HepG2 (cell line): ENCODE data around the gene SAPCD2. TPM values are rescaled to one million over a fixed set of nuclear protein-coding genes. Genes with fewer than 3 reads are reported as not detected.

Experiments used
- ATAC-seq: fragments of 200-7000 bp; cut with Tn5 transposase; 3 replicates; pipeline ENCODE4 v1.9.1; 2020; ENCODE audit warnings: mild to moderate bottlenecking, moderate library complexity
- BruUV-seq: library from RNA; stranded (reverse); fragments of 400-500 nt; replicated peaks from 2 replicates; lab custom pipeline; 2021; lab: Mats Ljungman, UMichigan
- CTCF ChIA-PET: fragments of 300-600 bp; formaldehyde crosslinking; extraction: SDS; loops from one replicate; lab custom pipeline; 2021; ENCODE audit warnings: low total read pairs, inconsistent platforms, low intra/inter-chr PET ratio; lab: Yijun Ruan, JAX
- POLR2A ChIA-PET: fragments of 350-600 bp; sonication (Branson Sonifier 250); formaldehyde crosslinking; loops from one replicate; lab custom pipeline; 2020; ENCODE audit warnings: antibody characterized with exemption, inconsistent platforms; lab: Yijun Ruan, JAX
- DNase-seq: peaks from one replicate; pipeline ENCODE4 v3.0.0-alpha.2; 2015; ENCODE audit warnings: low spot score
- FAIRE-seq: peaks from 3 replicates; lab custom pipeline; 2011; peaks lifted over from hg19 to GRCh38; lab: Jason Lieb, UNC
- H2AFZ ChIP-seq: one replicate; pipeline ENCODE4 v1.6.1; 2011; ENCODE audit warnings: low read length, inconsistent platforms
- H3K27ac ChIP-seq: fragments of 300-600 bp; 3 replicates; pipeline ENCODE4 v1.8.0; 2011; ENCODE audit warnings: mixed run types, mild to moderate bottlenecking, mixed read lengths, low read length, inconsistent platforms; ENCODE audit not compliant: insufficient read depth; ENCODE audit errors: extremely low read length
- H3K27me3 ChIP-seq, 2 experiments: fragments of 200-600 bp in 1 of 2; 2 replicates in 1 of 2; 3 replicates in 1 of 2; pipeline versions ENCODE4 v1.6.0 to v1.8.0; 2011; ENCODE audit warnings: low read length in 2 of 2, mild to moderate bottlenecking in 2 of 2, moderate library complexity in 2 of 2, inconsistent platforms in 1 of 2; ENCODE audit not compliant: insufficient read depth in 2 of 2, control insufficient read depth in 1 of 2
- H3K36me3 ChIP-seq, 2 experiments: fragments of 200-600 bp in 1 of 2; replicated peaks in 1 of 2; 2 replicates in 1 of 2; 3 replicates in 1 of 2; pipeline versions ENCODE4 v1.5.1 to v1.8.0; 2011; ENCODE audit warnings: low read length in 2 of 2, inconsistent platforms in 1 of 2; ENCODE audit not compliant: insufficient read depth in 2 of 2, control insufficient read depth in 1 of 2
- H3K4me1 ChIP-seq: 2 replicates; pipeline ENCODE4 v1.5.1; 2012; ENCODE audit warnings: low read length, inconsistent platforms; ENCODE audit not compliant: insufficient read depth
- H3K4me2 ChIP-seq: 2 replicates; pipeline ENCODE4 v1.6.0; 2011; ENCODE audit warnings: low read depth, low read length, inconsistent platforms
- H3K4me3 ChIP-seq, 3 experiments: fragments of 200-600 bp in 1 of 3; sonication (generic), shearing (Covaris generic) in 1 of 3; replicated peaks in 1 of 3; 2 replicates each; pipeline ENCODE4 v1.5.1; 2011 to 2016; ENCODE audit warnings: low read length in 3 of 3, inconsistent platforms in 2 of 3, low read depth in 2 of 3, mild to moderate bottlenecking in 2 of 3, control low read depth in 1 of 3, mixed read lengths in 1 of 3; ENCODE audit not compliant: insufficient read depth in 1 of 3
- H3K79me2 ChIP-seq: one replicate; pipeline ENCODE4 v1.6.1; 2011; ENCODE audit warnings: low read length, inconsistent platforms; ENCODE audit not compliant: insufficient read depth
- H3K9ac ChIP-seq: 2 replicates; pipeline ENCODE4 v1.6.0; 2011; ENCODE audit warnings: mild to moderate bottlenecking, low read depth, low read length, inconsistent platforms; ENCODE audit not compliant: insufficient read depth
- H3K9me3 ChIP-seq: 2 replicates; pipeline ENCODE4 v1.5.1; 2012; ENCODE audit warnings: mild to moderate bottlenecking, low read length
- H4K20me1 ChIP-seq: 2 replicates; pipeline ENCODE4 v1.6.0; 2011; ENCODE audit warnings: inconsistent platforms, mild to moderate bottlenecking, low read length, moderate library complexity; ENCODE audit not compliant: insufficient read depth
- BRCA1 ChIP-seq: sonication (generic); formaldehyde crosslinking; IDR thresholded peaks from 2 replicates; pipeline ENCODE4 v1.4.0; 2020; ENCODE audit warnings: missing genetic modification reagents
- CSRNP1 ChIP-seq: sonication (generic); formaldehyde crosslinking; IDR thresholded peaks from 2 replicates; pipeline ENCODE4 v1.8.1; 2023; ENCODE audit warnings: mild to moderate bottlenecking, missing genetic modification reagents
- ELF4 ChIP-seq: sonication (generic); formaldehyde crosslinking; IDR thresholded peaks from 2 replicates; pipeline ENCODE4 v1.5.0; 2020; ENCODE audit warnings: missing genetic modification reagents, mild to moderate bottlenecking, moderate library complexity, borderline replicate concordance
- FOXK1 ChIP-seq: sonication (generic); formaldehyde crosslinking; IDR thresholded peaks from 2 replicates; pipeline ENCODE4 v1.4.0; 2020; ENCODE audit warnings: low read depth, missing genetic modification reagents, borderline replicate concordance
- HIVEP1 ChIP-seq: sonication (generic); formaldehyde crosslinking; IDR thresholded peaks from 2 replicates; pipeline ENCODE4 v1.4.0; 2020; ENCODE audit warnings: mild to moderate bottlenecking, missing genetic modification reagents
- KDM4B ChIP-seq: sonication (generic); formaldehyde crosslinking; IDR thresholded peaks from 2 replicates; pipeline ENCODE4 v1.4.0; 2020; ENCODE audit warnings: missing genetic modification reagents
- MTF1 ChIP-seq: sonication (generic); formaldehyde crosslinking; IDR thresholded peaks from 2 replicates; pipeline ENCODE4 v1.5.0; 2020; ENCODE audit warnings: missing genetic modification reagents
- MXD1 ChIP-seq: sonication (generic); formaldehyde crosslinking; IDR thresholded peaks from 2 replicates; pipeline ENCODE4 v1.4.0; 2020; ENCODE audit warnings: mild to moderate bottlenecking, missing genetic modification reagents
- MXD3 ChIP-seq: IDR thresholded peaks from 2 replicates; pipeline ENCODE4 v1.6.1; 2016; ENCODE audit warnings: mild to moderate bottlenecking, missing biosample characterization, missing genetic modification reagents
- NRL ChIP-seq: sonication (generic); formaldehyde crosslinking; IDR thresholded peaks from 2 replicates; pipeline ENCODE4 v1.5.0; 2020; ENCODE audit warnings: missing genetic modification reagents, mild to moderate bottlenecking, moderate library complexity, borderline replicate concordance
- SATB2 ChIP-seq: sonication (generic); formaldehyde crosslinking; IDR thresholded peaks from 2 replicates; pipeline ENCODE4 v1.5.0; 2020; ENCODE audit warnings: missing genetic modification reagents
- STAG1 ChIP-seq: sonication (generic); formaldehyde crosslinking; IDR thresholded peaks from 2 replicates; pipeline ENCODE4 v1.4.0; 2020; ENCODE audit warnings: missing genetic modification reagents
- TFDP1 ChIP-seq: IDR thresholded peaks from 2 replicates; pipeline ENCODE4 v1.6.1; 2016; ENCODE audit warnings: missing compliant biosample characterization, missing genetic modification reagents, borderline replicate concordance
- ZNF317 ChIP-seq: sonication (generic); formaldehyde crosslinking; IDR thresholded peaks from 2 replicates; pipeline ENCODE4 v1.5.0; 2020; ENCODE audit warnings: mild to moderate bottlenecking, missing genetic modification reagents
- ZNF747 ChIP-seq: sonication (generic); formaldehyde crosslinking; IDR thresholded peaks from 2 replicates; pipeline ENCODE4 v1.8.1; 2023; ENCODE audit warnings: missing genetic modification reagents, mild to moderate bottlenecking, borderline replicate concordance
- ZNF777 ChIP-seq: sonication (generic); formaldehyde crosslinking; IDR thresholded peaks from 2 replicates; pipeline ENCODE4 v1.4.0; 2020; ENCODE audit warnings: missing genetic modification reagents
- ZNF788 ChIP-seq: sonication (generic); formaldehyde crosslinking; IDR thresholded peaks from 2 replicates; pipeline ENCODE4 v1.5.0; 2020; ENCODE audit warnings: mild to moderate bottlenecking, missing genetic modification reagents, borderline replicate concordance
- ZSCAN12 ChIP-seq: sonication (generic); formaldehyde crosslinking; IDR thresholded peaks from 2 replicates; pipeline ENCODE4 v1.9.0; 2021; ENCODE audit warnings: mild to moderate bottlenecking, missing genetic modification reagents
- WGBS: methylation state at CpG from one replicate; pipeline ENCODE4 v1.1.6; 2017; ENCODE audit warnings: low lambda C conversion rate; 5-methylcytosine and 5-hydroxymethylcytosine counted together
- in situ Hi-C: cut with HindIII; loops from 2 replicates; pipeline ENCODE4 v1.10.0; 2017; ENCODE audit warnings: low pct_unique_long_range_greater_than_20kb; ENCODE audit not compliant: extremely low pct_ligation_motif_present
- intact Hi-C: fragments of 100-400 bp; cut with micrococcal nuclease; formaldehyde crosslinking; loops from one replicate; pipeline ENCODE4 v1.10.0; 2022; ENCODE audit not compliant: unreplicated experiment
- polyA plus RNA-seq, 8 experiments: library from polyadenylated mRNA; depleted of rRNA in 3 of 8; stranded (reverse) in 7 of 8; unstranded in 1 of 8; fragments of >200 nt; fragmentation: Illumina TruSeq in 4 of 8; extraction: Trizol in 4 of 8; gene quantifications; 2 replicates each; pipeline versions ENCODE4 v1.2.1 to v1.2.3, GENCODE V29; 2011 to 2016; ENCODE audit warnings: low read depth in 4 of 8, missing spikeins in 1 of 8, mixed read lengths in 1 of 8; ENCODE audit not compliant: insufficient read depth in 1 of 8
- total RNA-seq, 5 experiments: library from RNA; depleted of rRNA; stranded (reverse); fragments of >200 nt; fragmentation: Illumina TruSeq; extraction: Trizol; gene quantifications; 2 replicates each; pipeline ENCODE4 v1.2.3, GENCODE V29; 2016; ENCODE audit warnings: low read depth in 1 of 5
- TF ChIP-seq, protein P1 (sequence below): sonication (generic); formaldehyde crosslinking; IDR thresholded peaks from 2 replicates; pipeline ENCODE4 v1.8.1; 2023; ENCODE audit warnings: mild to moderate bottlenecking, moderate library complexity, missing genetic modification reagents
- TF ChIP-seq, protein P2 (sequence below): sonication (generic); formaldehyde crosslinking; IDR thresholded peaks from 2 replicates; pipeline ENCODE4 v1.4.0; 2020; ENCODE audit warnings: missing genetic modification reagents

The SAPCD2 gene
- total and polyA plus RNA-seq, 2 of the 13 experiments (the other 11 are each of a cell fraction or from before 2014, with no cell fraction given): 21.9 to 42.8 TPM

DNA sequence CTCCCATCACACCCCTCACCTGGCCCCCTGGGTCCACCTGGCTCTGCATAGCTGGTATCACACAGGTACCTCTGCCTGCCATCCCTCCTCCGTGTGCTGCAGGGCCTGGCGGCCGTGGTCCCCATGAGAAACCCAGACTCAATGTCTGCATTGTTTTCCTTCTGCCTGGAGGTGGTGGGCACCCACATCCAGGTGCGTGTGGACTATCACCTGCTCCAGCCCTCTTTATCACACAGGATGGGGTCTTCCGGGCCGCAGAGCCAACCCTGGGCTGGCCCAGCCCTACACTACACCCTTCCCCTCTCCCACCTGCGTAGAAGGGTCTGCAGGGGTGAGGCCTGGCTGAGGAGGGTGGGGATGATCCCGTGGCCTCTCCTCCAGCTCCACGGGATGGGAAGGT is 31.4 kb downstream of the SAPCD2 start (continued):
- TF ChIP-seq, protein P1, sequence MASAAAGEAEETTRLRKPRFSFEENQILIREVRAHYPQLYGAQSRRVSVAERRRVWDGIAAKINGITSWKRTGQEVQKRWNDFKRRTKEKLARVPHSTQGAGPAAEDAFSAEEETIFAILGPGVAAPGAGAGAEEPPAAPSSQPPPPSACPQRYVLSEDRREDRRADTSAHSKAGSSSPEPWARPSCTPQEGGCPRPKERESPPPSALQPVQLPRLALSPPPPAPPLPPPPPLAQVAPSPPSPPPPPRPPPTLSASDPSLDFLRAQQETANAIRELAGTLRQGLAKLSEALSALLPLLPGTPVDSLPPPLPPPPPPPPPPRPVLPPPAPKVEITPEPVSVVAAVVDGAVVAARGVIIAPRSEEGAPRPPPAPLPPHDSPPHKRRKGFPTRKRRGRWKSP: no peak
- TF ChIP-seq BRCA1 (CRISPR knock-in tag): no peak
- TF ChIP-seq HIVEP1 (CRISPR knock-in tag): no peak
- TF ChIP-seq TFDP1 (CRISPR knock-in tag): no peak
- TF ChIP-seq FOXK1 (CRISPR knock-in tag): no peak
- no peak for TF ChIP-seq ZNF777 (CRISPR knock-in tag)
- no peak for TF ChIP-seq MXD1
- TF ChIP-seq STAG1 (CRISPR knock-in tag): no peak

GRCh38 chr9:137037483-137037882 is 32.9 kb downstream of the SAPCD2 start:
- in situ Hi-C loops (loop anchor here (10.0 kb wide), 1 partner anchor 193 kb away; the partner anchor contains the start of genes AJM1 and PHPT1), intact Hi-C loops (no loop called here)
- BruUV-seq: no TSS peak
- Histone ChIP-seq H2AFZ (no peak overlapping the region), H3K4me1 (peaks cover 26% of the 10 kb centered on the region), H3K27me3 (no peaks in the 10 kb centered on the region), H3K27ac (no peak overlapping the region), H3K9me3 (no peaks in the 10 kb centered on the region), H3K4me3 (no peak overlapping the region), H3K4me2 (no peak overlapping the region), H3K9ac (no peak overlapping the region), H4K20me1 (no peaks in the 10 kb centered on the region), H3K79me2 (no peaks in the 10 kb centered on the region), H3K36me3 (no peaks in the 10 kb centered on the region)
- CTCF ChIA-PET: no interaction called here
- POLR2A ChIA-PET: no interaction called here
- 84% methylated on average over 10 of the region's 10 CpGs for WGBS
- ATAC-seq (no peak), DNase-seq (no peak), FAIRE-seq (no peak)
- TF ChIP-seq ZNF317 (CRISPR knock-in tag): no peak
- TF ChIP-seq ELF4: no peak
- TF ChIP-seq KDM4B: no peak
- TF ChIP-seq ZSCAN12 (CRISPR knock-in tag): no peak
- no peak for TF ChIP-seq NRL (CRISPR knock-in tag)
- no peak for TF ChIP-seq MTF1 (CRISPR knock-in tag)
- no peak for TF ChIP-seq MXD3 (CRISPR knock-in tag)
- no peak for TF ChIP-seq ZNF788 (CRISPR knock-in tag)
- TF ChIP-seq, protein P2, sequence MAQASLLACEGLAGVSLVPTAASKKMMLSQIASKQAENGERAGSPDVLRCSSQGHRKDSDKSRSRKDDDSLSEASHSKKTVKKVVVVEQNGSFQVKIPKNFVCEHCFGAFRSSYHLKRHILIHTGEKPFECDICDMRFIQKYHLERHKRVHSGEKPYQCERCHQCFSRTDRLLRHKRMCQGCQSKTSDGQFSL (CRISPR knock-in tag): no peak
- no peak for TF ChIP-seq ZNF747
- no peak for TF ChIP-seq CSRNP1 (CRISPR knock-in tag)
- TF ChIP-seq SATB2 (CRISPR knock-in tag): no peak
